Measurements from ENCODE around the gene QRICH1.

Gene QRICH1

DNA sequence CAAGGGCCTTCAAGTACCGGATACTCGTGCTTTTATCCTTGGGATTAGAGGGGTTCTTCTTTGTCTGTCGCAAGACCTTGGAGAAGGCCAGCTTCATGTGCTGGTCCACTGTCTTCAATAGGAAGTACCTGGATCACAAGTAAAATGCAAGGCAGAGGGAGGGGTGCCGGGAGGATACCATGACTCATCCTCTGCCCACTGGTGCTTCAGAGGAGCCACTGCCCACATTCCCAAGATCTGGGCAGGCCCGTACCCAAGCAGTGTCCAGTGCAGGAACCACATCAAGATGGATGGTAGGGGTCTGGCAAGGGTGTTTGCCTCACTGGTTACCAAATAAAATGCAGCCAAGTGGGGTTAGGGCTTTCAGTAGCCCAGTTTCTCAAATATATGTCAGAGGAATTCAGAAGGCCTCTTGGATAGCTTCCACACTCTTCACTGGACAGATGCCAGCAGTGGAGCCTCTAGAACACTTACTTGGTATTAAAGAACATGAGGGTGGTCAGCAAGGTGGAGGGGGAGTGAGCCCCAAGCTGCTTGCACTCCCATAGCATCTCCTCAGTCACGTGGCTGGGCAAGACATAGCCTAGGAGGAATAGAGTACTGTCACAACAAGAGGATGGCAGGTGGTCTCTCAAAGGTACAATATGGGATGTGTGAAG, 61.1 kb downstream of the QRICH1 start:
- DNase-seq, result no peak

DNA sequence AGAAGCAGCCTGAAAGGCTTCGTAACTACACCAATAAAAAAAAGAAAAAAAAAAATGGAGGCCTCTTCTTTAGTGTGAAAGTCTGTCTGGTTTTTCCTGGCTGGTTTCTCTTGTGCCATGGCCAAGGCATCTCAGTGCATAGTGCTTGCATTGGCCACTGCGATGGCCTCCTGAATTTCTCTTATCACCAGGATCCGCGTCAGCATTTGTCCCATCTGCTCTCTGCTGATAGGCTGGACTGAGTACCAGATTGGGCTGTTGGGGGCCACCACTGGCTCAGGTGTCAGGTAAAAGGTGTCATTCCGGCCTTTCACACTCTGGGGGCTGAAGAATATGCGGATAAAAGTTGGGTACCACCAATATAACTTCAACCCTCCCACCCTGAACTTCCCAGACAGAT, 63.5 kb downstream of the QRICH1 start:
- DNase-seq, result no peak

DNA sequence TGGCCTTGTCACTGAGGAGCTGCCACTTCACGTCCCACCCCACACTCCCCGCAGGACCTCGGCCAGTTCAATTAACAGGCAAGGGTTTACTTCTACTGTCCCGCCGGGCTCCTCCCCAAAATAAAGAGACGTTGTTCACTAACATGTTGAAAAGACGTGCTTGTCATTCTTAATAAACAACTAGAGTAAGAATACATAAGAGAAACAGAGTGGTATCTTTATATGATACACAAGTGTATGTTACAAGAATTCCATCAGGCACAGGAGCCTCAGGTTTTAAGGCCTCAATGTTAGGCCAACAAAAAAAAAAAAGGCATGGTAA, 64.3 kb downstream of the QRICH1 start:
- no peak for DNase-seq

DNA sequence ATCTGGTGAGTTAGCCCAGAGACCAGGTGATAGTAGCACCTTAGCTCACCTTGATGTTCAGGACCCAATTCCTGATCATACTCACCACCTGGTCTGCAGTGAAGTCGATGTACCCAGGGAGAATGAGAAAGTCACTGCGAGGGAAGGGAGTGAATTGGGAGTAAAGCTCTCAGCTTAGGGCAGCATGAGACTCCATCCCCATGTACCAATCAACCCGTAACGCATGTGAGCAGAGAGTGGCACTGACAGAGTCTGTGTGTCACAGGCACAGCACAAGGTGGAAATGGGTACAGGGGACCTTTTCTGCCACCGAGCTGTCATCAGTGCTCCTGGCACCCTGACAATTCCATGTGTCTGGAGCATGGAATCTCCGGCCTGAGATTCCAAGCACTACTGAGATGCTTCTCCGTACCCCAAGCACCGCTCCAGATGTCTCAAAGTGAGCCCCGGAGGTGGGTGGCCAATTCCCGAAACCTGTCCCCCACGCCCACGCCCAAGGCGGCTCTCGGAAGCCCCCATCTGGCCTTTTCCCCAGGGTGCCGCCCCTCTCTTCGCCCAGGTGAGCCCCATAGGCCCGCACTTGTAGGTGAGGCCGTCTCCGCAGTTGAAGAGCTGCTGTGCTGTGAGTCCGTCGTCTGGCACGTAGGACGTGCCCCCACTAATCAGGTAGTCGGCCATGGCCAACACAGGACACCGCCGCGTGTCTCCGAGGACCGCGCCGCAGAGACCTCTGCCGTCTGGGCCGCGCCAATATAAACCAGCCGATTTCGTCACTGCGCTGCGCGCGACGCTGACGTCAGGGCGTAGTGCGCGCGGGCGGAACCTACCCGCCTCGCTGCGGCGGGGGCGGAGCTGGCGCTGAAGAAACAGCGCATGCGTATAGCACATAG, 65.0 kb downstream of the QRICH1 start, which contains the start of gene IMPDH2:
Gene IMPDH2 (minus strand): TSS at position 726 of the 890 bp plus-strand sequence. CDS start 48 bp downstream, at position 678.
- peak; percentile 66 for DNase-seq

DNA sequence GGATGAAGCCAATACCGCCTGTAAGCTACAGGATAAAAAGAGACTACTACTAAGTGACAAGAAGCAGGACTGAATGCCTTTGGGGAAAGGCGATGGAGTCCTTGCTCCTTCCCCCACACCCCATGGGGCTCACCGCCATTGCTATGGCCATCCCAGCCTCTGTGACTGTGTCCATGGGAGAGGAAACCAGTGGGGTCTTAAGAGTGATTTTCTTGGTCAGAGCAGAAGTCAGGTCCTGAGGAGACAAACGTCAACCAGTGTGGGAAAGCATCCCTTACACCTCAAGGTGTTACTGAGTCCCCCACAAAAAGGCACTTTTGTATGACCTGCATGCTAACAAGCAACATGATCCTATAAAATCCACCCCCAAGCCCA, 65.6 kb downstream of the QRICH1 start:
- no peak for DNase-seq

DNA sequence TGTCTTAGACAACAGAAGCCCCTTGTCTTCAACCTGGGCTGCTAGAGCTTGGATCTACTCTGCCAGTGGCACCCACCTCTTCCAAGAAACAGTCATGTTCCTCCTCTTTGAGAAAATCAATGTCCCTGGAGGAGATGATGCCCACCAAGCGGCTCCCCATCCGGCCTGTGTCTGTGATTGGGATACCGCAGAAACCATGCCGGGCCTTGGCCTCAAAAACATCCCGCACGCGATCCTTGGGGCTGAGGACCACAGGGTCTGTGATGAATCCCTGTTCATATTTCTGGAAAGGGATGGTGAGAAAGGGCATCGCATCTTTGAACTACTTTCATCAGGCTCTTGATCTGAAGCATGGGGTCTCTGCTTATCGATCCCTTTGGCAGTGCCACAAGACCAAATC, 66.2 kb downstream of the QRICH1 start:
- DNase-seq, result no peak

DNA sequence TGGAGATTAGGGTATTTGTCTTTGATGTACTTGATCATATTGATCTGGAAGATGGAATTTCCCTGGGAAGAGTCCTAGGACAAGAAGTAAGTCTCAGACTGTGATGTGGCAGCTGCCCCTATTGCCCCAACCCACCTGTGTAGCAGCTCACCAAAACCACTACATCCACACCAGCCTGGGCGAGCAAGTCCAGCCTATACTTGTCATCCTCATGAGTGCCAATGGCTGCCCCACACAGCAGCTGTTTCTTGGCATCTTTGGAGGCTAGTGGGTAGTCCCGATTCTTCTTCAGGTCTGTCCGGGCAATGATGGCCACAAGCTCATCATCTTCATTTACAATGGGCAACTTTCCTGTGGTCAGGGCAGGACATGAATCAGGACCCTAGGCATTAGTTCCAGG, 67.3 kb downstream of the QRICH1 start:
- DNase-seq, result no peak

DNA sequence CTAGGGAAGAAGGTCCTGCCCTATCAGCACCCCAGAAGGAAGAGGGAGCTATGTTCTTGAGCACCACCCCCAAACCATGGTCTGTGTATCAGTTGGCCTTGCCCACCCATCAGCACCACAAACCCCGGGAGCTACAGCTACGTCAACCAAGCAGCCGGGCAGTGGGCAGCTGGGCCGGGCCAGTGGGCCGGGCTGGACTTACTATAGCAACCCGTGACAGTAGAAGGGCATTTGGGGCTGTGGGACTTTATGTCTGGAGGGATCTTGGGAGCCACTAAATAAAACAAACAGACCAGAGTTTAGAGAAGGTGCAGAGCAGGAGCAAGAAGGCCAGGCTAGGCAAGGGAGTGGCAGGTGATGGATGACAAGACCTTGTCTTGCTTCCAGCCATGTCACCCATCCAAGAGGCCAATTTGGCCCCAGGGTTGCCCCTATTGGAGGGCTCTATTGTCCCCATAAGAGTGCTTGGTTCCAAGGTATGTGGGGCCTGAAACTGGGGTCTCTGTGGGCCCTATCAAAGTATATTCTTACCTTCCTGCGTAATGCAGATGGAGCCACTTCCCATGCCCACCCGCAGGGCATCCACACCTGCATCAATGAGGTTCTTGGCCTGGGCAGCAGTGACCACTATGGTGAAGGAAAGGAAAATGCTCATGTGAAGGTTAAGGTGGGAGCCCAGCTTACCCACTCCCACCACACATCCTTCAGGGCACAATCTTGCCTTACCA, 67.9 kb downstream of the QRICH1 start:
- no peak for DNase-seq

DNA sequence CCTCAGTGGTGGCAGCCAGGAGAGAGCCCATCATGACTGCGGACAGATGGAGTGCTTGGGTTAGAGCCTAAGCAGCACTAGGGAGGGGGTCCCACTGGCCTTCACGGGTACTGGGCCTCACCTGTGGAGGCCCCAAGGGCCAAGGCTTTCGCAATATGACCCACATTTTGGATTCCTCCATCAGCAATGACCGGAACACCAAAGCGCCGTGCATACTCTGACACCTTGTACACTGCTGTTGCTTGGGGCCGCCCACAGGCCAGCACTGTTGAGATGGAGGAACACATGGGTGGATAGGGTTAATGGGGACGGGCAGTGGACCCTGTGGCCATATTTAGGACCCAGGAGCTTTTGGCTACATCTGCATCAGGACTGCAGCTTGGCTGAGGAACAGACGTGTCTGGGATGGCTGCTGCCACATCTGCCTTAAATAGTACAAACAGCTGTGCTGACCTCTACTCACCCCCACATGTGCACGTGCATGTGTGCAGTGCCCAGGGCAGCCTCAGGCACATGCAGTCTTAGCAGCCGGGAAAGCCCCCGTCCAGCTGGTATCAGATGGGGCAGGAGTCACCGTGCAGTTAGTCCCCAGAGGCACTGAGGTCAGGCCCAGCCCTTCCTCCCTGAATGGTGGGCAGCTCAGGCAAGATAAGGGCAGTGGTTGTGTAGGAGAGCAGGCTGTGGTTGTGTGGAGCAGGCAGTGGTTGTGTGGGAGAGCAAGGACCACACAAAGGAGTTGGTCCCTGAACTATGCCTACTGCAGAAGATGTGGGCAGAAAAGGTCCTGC, 68.7 kb downstream of the QRICH1 start:
- DNase-seq, result no peak

DNA sequence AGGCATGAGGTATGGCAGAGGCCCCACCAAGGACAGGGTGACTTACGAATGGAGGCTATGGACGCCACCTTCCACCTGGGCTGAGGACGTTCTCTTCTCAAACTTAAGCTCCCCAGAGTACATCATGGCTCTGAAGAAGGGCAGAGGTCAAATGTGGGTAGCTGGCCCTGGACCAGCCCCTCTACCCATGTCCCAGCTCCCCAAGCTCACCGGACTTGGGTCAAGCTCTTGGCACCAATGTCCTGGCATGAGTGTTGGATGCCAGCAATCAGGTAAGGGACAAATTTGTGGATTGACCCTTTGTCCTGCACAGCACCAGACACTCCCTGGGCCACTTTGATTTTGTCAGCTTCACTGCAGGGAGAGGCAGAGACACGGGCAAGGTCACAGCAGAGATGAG, 69.4 kb downstream of the QRICH1 start:
- no peak for DNase-seq

DNA sequence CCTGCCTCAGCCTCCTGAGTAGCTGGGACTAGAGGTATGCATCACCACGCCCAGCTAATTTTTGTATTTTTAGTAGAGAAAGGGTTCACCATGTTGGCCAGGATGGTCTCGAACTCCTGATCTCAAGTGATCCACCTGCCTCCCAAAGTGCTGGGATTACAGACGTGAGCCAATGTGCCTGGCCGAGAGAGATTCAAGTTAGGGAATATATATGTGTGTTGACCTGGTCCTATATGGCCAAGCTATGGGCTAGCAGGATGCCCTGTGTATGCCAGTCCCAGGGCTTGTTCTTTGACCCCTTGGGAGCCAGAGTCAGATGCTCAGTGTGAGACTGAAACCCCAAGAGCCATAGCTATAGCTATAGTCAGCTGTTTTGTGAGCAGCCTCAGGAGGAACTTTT, 70.1 kb downstream of the QRICH1 start:
- DNase-seq, result no peak

DNA sequence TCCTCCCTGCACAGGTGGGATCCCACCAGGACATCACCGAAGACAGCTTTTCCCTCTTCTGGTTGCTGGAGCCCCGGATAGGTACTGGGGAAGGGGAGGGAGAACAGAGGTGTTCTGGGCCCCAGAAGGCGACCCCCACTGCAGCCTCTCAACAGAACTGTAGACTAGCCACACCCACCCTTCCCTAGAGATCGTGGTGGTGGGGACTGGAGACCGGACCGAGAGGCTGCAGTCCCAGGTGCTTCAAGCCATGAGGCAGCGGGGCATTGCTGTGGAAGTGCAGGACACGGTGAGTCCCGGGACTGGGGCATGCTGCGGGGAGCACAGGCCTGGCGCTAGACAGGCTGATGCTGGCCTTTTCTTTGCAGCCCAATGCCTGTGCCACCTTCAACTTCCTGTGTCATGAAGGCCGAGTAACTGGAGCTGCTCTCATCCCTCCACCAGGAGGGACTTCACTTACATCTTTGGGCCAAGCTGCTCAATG, 71.1 kb downstream of the QRICH1 start:
- DNase-seq, result no peak

DNA sequence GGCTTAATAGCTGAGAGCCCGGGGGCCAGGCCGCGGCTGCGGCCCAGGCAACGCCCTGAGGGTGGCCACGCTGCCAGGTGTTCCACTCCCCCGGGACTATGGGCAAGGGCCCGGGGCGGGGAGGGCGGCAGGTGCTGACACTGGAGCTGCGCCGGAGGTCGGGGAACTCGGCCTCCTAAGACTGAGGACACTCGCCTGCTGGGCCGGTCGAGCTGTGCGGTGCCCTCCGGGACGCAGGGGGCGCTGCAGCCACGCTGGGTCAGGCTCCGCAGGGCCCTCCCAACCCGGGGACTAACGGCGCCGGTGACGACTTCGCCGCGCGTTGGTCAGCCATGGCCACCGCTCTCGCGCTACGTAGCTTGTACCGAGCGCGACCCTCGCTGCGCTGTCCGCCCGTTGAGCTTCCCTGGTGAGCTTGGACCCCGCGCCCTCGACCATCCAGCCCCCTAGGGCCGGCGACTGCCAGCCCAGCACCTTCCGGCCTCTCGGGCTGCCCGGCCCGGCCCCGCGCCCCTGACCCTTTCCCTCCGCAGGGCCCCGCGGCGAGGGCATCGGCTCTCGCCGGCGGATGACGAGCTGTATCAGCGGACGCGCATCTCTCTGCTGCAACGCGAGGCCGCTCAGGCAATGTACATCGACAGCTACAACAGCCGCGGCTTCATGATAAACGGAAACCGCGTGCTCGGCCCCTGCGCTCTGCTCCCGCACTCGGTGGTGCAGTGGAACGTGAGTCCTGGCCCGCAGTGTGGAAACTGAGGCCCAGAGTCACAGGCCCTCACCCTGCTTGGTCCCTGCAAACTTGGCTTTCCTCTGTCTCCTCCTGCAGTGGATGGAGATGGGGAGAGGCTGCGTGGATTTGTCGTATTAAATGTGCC, 71.8 kb downstream of the QRICH1 start, which contains the start of gene NDUFAF3:
Gene NDUFAF3 (plus strand): TSS at position 309 of the 875 bp plus-strand sequence. CDS start 24 bp downstream, at position 333.
- DNase-seq, result peak; percentile 81

DNA sequence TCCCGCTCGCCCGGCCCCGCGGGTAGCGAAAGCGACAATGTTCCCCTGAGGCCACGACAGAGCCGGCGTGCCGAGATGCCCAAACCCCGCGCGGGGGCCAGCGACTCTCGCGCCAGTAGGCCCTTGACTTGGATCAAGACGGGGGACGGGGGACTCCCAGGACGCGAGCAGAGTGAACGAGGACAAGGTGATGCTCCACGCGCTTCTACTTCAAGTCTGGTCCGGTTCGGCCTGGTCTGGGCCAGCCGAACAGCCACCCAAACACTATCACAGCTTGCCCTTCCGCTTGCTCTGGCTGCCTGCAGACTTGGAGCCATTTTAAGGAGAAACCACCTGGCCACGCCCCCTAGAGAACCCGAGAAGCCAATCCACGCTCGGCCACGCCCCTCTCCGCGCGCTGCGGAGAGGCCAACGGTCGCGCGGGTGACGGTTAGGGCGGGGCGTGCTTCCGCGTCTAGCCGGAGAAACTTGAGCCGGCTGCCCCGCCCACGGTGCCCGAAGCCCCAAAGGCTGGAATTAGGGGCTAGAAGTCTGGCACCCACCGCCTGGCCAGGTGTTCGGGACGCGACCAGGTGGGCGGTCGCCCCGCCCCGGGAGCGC, 72.6 kb downstream of the QRICH1 start:
- DNase-seq, result peak; percentile 96

DNA sequence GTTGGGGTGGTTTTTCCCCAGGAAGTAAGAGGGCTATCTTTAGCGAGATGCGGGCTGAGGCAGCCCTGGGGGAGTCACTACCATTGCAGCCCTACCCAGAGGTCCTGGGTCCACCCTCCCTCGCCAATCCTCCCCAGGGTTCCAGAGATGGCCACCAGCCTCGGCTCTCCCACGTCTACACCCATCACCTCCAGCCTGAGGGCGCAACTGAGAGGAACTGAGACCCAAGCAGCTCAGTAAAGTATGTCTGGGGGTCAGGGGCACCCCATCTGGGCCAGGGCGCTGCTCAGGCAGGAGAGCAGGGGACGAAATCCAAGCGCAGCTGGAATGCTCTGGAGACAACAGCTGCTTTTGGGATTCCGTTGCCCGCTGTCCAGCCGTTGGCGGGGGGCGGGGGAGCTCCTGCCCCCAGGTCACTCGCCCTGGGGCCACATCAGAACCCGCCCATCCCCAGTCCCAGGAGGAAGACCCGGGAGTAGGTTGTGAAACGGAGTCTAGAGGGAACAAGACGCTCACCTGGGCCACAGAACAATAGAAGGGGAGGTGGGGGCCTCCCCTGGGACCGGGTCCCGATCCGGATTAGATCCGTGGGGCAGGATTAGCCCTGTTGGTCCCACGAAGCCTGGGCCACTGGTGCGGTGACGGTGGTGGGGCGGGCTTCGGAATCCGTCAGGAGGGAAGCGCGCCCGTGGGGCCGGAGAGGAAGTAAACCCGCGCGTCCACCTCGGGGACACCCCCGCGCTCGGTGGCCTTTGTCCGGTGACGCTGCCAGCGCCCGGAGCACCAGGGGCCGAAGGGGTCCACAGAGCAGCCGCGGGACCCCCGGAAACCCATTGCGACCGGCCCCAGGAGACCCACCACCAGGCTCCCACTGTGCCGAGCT, 73.3 kb downstream of the QRICH1 start:
- DNase-seq, result no peak

DNA sequence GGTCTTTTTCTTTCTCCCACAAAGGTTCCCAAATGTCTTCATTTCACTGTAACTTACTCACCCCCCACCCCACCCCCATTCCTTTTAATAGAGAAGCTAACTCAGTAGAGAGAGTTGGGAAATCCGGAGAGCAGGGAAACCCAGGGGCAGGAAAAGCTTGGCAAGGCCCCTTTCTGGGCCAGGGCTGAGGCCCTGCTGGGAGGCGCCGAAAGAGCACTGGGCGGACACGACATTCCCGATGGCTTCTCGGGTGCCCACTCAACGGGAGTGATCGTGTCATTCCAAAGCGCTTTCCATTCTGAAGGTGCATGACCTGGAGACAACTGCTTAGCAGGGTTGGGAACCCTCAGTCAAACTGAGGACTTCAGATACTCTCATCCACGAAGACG, 73.9 kb downstream of the QRICH1 start:
- DNase-seq, result no peak

DNA sequence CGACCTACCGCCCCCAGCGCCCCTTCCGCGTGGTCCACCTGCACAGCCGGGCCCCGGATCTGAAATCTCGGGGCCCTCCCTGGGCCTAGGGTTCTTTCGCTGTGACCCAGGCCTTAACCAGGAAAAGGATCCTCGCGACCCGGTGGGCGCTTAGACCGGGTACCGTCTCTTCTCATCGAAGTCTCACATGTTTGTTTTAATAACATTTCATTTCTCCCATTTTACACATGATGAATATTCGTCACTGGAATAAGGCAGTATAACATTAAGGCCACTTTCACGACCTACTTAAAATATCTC, 75.2 kb downstream of the QRICH1 start:
- DNase-seq, result no peak

DNA sequence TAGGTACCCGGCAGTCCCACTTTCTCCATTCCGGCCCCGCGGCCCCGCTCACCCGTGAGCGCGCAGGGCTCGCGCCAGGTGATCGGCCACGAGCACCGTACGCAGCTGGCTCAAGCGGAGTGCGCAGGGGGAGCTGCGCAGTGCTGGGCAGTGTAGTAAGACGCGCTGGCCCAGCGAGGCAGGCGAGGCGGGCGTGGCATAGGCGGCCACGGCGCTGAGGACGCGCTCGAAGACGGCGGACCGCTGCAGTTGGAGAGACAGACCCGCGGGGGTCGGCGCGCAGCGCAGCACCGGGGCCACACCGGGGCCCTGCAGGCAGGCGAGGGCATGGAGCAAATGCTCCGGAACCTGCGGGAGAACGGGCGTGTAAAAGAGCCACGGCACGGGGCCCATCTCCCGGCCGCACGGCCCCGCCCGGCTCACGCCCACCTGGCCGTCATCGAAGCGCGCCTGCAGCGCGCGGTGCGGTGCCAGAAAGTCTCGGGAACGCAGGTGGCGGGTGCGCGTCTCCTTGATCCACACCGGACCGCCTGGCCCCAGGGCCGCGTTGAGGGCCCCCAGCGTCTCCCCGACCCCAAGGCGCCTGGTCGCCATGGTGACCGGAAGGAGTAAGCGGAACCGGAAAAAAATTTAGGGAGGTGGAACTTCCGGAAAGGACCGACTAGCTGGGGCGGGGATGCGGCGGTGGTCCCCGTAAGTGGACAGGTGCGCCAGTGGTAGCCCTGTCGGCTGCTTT, 75.7 kb downstream of the QRICH1 start, which contains the start of gene DALRD3:
Gene DALRD3 (minus strand): TSS at position 610 of the 736 bp plus-strand sequence. CDS start 16 bp downstream, at position 594.
- peak; percentile 27 for DNase-seq

DNA sequence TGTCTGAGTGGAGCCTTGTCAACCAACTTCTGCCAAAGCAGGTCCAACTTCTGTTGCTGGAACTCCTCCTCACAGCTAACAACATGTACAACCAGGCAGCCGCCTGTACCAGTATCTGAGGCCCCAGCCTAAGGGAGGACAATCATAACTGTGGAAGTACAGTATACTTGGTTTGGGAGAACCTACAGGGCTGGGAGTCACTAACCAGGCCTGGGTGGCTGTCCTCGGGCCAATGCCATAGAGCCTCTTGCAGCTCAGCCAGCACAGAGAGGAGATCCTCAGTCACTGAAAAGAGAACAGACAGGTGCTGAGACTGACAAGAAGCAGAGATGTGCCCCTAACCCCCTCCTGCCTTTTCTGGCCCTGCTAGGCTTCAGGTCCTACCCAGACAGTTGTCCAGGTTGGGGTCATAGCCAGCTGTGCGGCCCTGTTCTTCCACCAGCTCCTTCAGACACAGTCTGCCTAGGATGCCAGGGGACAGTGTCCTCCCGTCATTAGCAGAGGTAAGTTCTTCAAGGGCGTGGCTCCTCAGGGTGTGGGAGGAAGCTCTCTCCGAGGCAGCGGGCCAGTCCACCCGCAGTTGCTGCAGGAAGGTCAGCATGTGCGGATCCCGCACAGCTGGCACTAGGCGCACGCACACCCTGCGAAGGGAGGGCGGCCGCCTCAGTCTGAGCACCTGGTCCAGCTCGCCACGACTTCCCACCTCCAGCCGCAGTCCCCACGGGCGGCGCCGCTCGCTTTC, 76.5 kb downstream of the QRICH1 start:
- DNase-seq, result no peak
